NCI-H524 treated with DMSO at 0.1 percent for 48 hours (cell line): Measurements from ENCODE around the gene GJB1.
A peak's percentile ranks its signal among the peaks of the same experiment; 100 is the strongest.
"Not testable (repeated sequence)": the region's sequence is repeated elsewhere in the genome, so short reads cannot be mapped to it uniquely, and the experiment has no call there.

Source experiments
- DNase-seq: peaks from one replicate; lab custom pipeline; 2025; lab: John Stamatoyannopoulos, UW

GJB1 gene

DNA sequence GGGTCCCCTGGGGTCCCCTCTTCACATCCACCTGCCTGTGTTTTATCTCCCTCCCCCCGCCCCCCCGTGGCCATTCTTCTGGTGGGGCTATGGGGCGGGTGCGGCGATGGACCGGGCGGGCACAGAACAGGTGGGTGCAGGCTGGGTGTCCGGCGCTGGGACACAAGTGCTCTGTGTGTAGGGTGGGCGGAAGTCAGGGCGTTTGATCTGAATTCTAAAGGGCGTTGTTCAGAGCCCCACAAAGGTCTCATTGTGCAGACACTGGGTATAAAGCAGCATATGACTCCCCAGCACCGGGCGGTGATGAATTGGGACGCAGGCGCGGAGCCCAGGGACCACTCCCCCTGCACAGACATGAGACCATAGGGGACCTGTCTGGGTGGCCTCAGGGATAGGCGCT is at the start of gene GJB1:
Gene GJB1, plus strand, starts transcription at position 296 of the 400 bp plus-strand sequence. CDS start 484 bp downstream, outside the sequence.
- DNase-seq, result no peak

DNA sequence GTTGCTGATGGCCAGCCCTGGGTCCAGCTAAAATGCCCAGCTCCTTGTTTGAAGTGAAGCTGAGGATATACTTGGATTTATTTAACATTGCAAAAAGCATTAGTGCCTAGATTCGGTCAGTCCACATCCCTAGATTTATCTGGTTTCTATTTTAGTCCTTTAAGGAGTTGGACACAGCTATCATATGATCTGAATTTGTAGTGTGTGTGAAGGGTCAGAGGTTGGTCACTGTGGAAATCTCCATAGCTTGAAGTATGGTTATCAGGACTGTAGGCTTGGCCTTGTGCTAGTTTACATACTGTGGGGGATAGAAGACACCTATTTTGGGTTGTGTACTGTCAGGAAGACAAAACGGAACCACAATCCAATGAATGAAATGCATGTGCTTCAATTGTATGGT is 49.6 kb upstream of the GJB1 start:
- no peak for DNase-seq

DNA sequence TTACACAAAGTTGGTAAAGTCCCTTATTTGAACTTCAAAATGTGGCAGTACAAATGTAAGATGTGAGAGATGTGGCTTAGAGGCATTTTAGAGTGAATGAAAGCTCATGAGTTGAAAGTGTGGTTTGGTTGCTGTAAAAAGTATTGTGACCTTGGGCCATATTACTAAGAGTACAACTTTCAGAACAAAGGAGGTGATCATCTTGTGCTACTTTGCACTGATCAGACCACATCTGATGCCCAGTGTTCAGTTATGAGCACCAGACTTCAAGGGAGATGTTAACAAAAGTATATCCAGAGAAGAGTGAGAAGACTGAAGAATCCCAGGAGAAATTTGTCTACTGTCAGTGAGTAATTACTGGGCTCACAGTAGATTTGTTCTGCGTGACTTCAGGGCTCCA is 48.2 kb upstream of the GJB1 start:
- DNase-seq, result no peak

- DNase-seq, result no peak
Measured at GRCh38 chrX:71175531-71175930, 47.5 kb upstream of the GJB1 start.

DNA sequence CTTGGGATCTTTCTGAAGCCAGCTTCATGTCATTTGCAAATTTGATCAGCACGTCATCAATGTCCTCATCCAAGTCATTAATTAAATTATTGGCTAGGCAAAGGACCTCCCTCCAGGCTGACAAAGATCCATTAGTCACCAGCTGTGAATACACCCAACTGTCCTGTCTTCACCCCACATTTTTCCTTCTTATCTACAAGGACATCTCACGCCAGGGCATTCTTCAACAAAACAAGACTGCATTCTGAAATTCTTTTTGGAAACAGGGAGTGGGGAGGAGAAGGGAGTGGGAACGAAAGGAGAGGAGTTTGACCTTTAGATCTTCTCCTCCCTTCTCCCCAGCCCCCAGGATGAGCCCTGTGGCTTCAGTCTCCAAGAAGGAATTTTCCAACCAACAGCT is 45.7 kb upstream of the GJB1 start:
- no peak for DNase-seq

DNA sequence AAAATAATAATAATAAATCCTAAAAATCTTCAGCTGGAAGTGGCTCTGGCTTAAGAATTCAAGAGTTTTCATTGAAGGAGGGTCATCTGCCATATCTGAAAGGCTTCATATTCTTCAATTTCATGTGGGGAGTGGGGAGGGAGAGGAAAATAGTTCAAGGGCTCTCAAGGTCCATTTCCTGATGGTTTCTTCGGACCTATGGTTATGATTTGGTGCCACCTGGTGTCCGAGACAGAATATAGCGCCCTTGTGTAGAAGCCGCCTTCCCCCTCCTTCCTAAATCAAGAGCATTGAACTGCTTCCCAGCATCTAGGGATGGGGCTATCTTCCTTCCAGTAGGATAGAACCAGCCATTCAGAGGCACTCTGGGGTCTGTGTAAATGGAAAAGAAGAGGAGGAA is 44.1 kb upstream of the GJB1 start:
- DNase-seq, result peak; percentile 22

DNA sequence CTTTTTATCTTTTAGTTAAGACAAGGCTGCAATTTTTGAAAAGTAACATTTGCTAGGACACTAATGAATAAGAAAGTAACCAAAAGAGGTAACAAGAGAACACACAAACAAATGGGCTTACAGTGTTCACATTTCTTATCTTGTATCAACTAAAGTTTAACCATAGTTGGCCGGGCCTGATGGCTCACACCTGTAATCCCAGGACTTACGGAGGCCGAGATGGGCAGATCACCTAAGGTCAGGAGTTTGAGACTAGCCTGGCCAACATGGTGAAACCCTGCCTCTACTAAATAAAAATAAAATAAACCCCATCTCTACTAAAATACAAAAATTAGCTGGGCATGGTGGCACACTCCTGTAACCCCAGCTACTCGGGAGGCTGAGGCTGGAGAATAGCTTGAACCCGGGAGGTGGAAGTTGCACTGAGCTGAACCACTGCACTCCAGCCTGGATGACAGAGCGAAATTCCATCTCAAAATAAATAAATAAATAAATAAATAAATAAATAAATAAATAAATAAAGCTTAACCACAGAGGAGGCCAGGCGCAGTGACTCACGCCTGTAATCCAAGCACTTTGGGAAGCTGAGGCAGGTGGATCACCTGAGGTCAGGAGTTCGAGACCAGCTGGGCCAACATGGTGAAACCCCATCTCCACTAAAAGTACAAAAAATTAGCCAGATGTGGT is 42.3 kb upstream of the GJB1 start:
- DNase-seq, result not testable (repeated sequence)

GRCh38 chrX:71181558-71181909 is 41.5 kb upstream of the GJB1 start:
- DNase-seq, result no peak

GRCh38 chrX:71181910-71182799 is 40.9 kb upstream of the GJB1 start:
- peak; percentile 95 for DNase-seq

- no peak for DNase-seq
Measured at GRCh38 chrX:71182871-71183270, 40.2 kb upstream of the GJB1 start.

GRCh38 chrX:71183341-71183740 is 39.7 kb upstream of the GJB1 start:
- DNase-seq, result no peak

- DNase-seq, result no peak
Measured at GRCh38 chrX:71184092-71184491, 38.9 kb upstream of the GJB1 start.

- DNase-seq, result no peak
Measured at GRCh38 chrX:71184803-71185495, 38.1 kb upstream of the GJB1 start.

DNA sequence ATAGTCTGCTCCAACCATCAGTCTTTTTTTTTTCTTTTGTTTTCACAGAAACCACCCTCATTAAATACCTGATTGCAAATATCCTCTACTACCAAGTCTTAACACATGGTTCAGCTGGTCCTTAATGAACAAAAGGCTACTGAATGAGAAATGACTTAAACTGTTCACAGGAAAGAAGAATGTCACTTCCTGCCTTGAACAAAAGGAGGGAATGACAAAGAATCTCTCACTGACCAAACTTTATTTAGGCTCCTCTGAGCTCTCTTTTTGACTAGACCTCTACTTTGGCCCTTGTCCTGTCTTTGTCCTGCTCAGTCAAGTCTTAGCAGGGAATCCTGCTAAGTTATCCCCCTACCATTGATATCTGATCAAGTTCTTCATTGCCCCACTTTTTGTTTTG is 31.8 kb upstream of the GJB1 start:
- no peak for DNase-seq

GRCh38 chrX:71195964-71196649 is 26.9 kb upstream of the GJB1 start:
- no peak for DNase-seq

GRCh38 chrX:71198066-71198465 is 25.0 kb upstream of the GJB1 start:
- no peak for DNase-seq

DNA sequence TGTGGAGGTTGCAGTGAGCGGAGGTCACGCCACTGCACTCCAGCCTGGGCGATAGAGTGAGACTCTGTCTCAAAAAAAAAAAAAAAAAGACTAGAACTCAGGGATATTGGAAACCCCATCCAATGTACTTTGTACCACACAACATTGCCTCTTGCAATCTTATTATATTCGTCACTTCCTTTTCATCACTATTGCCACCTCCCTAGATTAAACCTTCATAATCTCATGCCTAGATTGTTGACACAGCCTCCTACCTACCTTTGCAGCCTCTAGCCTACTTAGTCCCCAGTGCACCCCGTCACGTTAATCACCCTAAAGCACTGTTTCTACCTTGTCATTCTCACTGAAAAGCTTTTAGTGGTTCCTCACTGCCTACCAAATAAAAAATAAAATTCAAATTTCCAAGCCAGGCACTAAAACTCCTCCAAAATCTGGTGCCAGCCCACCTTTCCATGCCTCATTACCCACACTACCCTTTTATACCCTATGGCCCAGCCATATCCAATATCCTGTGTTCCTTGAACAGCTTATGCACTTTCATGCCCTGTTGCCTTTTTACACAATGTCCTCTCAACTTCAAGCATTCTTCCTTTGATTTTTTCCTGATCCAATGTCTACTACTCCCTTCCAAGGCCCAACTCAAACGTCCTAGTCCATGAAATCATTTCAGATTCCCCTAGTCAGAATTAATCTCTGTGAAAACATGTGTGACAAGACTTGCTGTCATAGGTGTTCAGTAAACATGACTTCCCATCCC is 23.6 kb upstream of the GJB1 start:
- DNase-seq, result no peak

GRCh38 chrX:71210816-71211215 is 12.2 kb upstream of the GJB1 start:
- no peak for DNase-seq

GRCh38 chrX:71212536-71212935 is 10.5 kb upstream of the GJB1 start:
- DNase-seq, result no peak

DNA sequence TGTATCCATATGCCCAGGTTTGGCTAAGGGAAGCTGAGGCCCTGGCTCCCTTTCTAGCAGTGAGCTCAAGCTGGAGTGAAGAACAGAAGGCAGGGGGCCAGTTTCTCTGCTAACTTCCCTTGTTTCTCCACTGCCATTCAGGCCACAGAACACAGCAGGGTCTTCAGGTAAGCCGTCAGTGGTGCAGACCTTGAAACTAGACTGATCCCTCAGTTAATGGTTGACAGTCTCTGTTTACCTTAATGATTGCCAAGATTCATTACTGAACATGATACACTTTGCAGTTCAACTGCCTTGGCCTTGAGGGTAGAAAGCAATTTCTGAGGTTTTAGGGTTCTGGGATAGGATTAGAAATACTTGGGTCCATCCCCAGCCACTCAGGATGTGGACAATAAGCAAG is 8.9 kb upstream of the GJB1 start:
- no peak for DNase-seq

DNA sequence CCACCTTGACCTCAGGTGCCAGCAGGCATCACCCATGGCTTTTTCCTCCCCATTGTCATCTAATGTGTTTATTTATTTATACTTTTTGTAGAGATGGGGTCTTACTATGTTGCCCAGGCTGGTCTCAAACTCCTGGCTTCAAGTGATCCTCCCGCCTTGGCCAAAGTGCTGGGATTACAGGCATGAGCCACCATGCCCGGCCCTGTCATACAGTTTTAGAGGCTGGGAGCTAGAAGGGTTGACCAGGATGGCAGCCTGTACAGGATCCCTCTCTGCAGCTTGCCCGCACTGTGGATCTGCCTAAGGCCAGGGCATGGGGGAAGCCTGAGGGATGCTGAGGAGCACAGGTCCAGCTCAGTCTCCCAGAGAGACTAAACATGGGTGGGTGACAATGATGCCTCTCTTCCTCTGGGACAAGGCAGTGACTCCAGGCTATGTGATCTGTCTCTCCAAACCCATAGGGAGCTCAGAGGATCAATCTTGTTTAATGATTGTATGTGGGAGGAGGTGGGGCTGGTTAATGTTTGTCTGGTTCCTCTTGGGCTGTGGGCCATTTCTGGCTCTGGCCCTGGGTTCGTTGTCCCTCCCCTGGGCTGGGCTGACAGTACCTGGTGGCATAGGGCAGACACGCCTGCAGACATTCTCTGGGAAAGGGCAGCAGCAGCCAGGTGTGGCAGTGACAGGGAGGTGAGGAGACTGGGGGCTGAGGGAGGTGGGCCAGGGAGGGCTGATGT is 8.3 kb upstream of the GJB1 start:
- DNase-seq, result no peak
